NCI-H1436 treated with DMSO at 0.1 percent for 48 hours (cell line): ENCODE data around the gene ANKRD13B.
"Not testable (repeated sequence)": the region's sequence is repeated elsewhere in the genome, so short reads cannot be mapped to it uniquely, and the experiment has no call there.

ENCODE experiments used
- DNase-seq: peaks from one replicate; lab custom pipeline; 2025; lab: John Stamatoyannopoulos, UW

Gene ANKRD13B

GRCh38 chr17:29592850-29593551 lies at the start of gene ANKRD13B:
Gene ANKRD13B (plus strand): TSS chr17:29593132. CDS start chr17:29593622, 490 bp downstream.
- peak; percentile 44 for DNase-seq

- no peak for DNase-seq
Measured at GRCh38 chr17:29544066-29544465, 48.9 kb upstream of the ANKRD13B start.

GRCh38 chr17:29546085-29546484 lies 46.8 kb upstream of the ANKRD13B start:
- no peak for DNase-seq

GRCh38 chr17:29546830-29547229 lies 46.1 kb upstream of the ANKRD13B start:
- DNase-seq = no peak

GRCh38 chr17:29549177-29549923 lies 43.6 kb upstream of the ANKRD13B start:
- DNase-seq = no peak

- DNase-seq = no peak
Measured at GRCh38 chr17:29555840-29556239, 37.1 kb upstream of the ANKRD13B start.

- DNase-seq = no peak
Measured at GRCh38 chr17:29557085-29557738, 35.7 kb upstream of the ANKRD13B start.

GRCh38 chr17:29557739-29558116 lies 35.2 kb upstream of the ANKRD13B start:
- DNase-seq = no peak

- not testable (repeated sequence) for DNase-seq
Measured at GRCh38 chr17:29558139-29558538, 34.8 kb upstream of the ANKRD13B start.

- no peak for DNase-seq
Measured at GRCh38 chr17:29559640-29560039, 33.3 kb upstream of the ANKRD13B start.

GRCh38 chr17:29560316-29560715 lies 32.6 kb upstream of the ANKRD13B start:
- DNase-seq = no peak

GRCh38 chr17:29561554-29562517 lies 31.1 kb upstream of the ANKRD13B start:
- no peak for DNase-seq

- DNase-seq = no peak
Measured at GRCh38 chr17:29562615-29563014, 30.3 kb upstream of the ANKRD13B start.

GRCh38 chr17:29563816-29564215 lies 29.1 kb upstream of the ANKRD13B start:
- no peak for DNase-seq

- DNase-seq = peak; percentile 80
Measured at GRCh38 chr17:29565643-29566472, 27.1 kb upstream of the ANKRD13B start.

- no peak for DNase-seq
Measured at GRCh38 chr17:29566473-29567303, 26.2 kb upstream of the ANKRD13B start, which contains the start of gene ABHD15. Gene ABHD15 (minus strand): TSS chr17:29567037. CDS start chr17:29566966, 71 bp downstream.

- no peak for DNase-seq
Measured at GRCh38 chr17:29567304-29567553, 25.7 kb upstream of the ANKRD13B start.

GRCh38 chr17:29567554-29568330 lies 25.2 kb upstream of the ANKRD13B start:
- peak; percentile 28 for DNase-seq
